H7 (cell line): ENCODE measurements around the gene RNF145. TPM values are rescaled to one million over a fixed set of nuclear protein-coding genes. Genes with fewer than 3 reads are reported as not detected.
"Not testable (repeated sequence)": the region's sequence is repeated elsewhere in the genome, so short reads cannot be mapped to it uniquely, and the experiment has no call there.

ENCODE experiments used
- DNase-seq: peaks from one replicate; pipeline ENCODE4 v3.0.0; 2012
- H3K27me3 ChIP-seq: 2 replicates; pipeline ENCODE4 v1.6.0; 2011; ENCODE audit warnings: mild to moderate bottlenecking, low read length; ENCODE audit not compliant: control insufficient read depth, insufficient read depth
- H3K36me3 ChIP-seq: replicated peaks from 2 replicates; pipeline ENCODE4 v1.5.1; 2011; ENCODE audit warnings: low read length; ENCODE audit not compliant: control insufficient read depth, insufficient read depth
- H3K4me3 ChIP-seq: 2 replicates; pipeline ENCODE4 v1.5.1; 2011; ENCODE audit warnings: low read depth, mild to moderate bottlenecking, control low read depth, low read length, moderate library complexity; ENCODE audit not compliant: insufficient read depth
- total RNA-seq: library from RNA; depleted of rRNA; stranded (reverse); fragments of >200 nt; shearing (Covaris generic); gene quantifications from 2 replicates; pipeline ENCODE4 v1.2.3, GENCODE V29; 2014

The RNF145 gene
- total RNA-seq, 1 experiment from 2014 or later = 22.4 TPM

- H3K4me3 ChIP-seq = no peak overlapping the region
- DNase-seq = no peak
- H3K36me3 ChIP-seq = no peaks in the 10 kb centered on the region
- H3K27me3 ChIP-seq = no peaks in the 10 kb centered on the region
Observed at GRCh38 chr5:159139802-159140201, 69.6 kb downstream of the RNF145 start.

GRCh38 chr5:159135896-159136531 is 73.3 kb downstream of the RNF145 start:
- Histone ChIP-seq H3K27me3 (no peaks in the 10 kb centered on the region), H3K36me3 (no peaks in the 10 kb centered on the region), H3K4me3 (no peak overlapping the region)
- DNase-seq = no peak

- no peak for DNase-seq
Observed at GRCh38 chr5:159133041-159133741, 76.2 kb downstream of the RNF145 start.

DNA sequence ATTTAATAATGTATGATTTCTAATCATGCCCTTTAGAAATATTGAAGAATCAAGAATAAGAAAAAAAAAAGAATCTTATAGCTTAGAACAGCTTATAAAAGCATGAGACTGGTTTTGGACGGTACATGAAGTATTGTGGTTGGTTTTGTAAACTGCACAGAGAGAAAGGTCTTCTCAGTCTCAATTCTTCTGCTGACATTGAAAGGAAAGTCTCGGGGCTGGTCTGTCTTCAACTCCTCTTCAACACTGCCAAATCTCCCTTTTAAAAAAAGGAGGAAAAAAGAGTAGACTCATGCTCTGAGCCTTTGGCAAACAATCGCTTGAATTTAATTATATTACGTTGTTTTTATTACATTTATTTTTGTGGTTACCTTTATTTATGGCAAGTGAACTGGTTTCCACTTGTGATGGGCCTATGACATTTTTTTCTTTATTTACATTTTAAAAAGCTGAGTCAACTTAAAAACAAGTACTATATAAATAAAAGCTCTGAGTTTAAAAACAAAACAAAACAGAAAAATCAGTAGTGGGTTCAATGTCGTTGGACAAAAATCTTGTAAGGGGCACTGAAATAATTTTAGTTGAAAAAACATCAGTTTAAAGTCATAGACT is 76.8 kb downstream of the RNF145 start:
- no peaks in the 10 kb centered on the region for H3K27me3 ChIP-seq
- no peak overlapping the region for H3K4me3 ChIP-seq
- no peaks in the 10 kb centered on the region for H3K36me3 ChIP-seq
- no peak for DNase-seq

More at GRCh38 chr5:159133041-159133741, 76.2 kb downstream of the RNF145 start:
- no peak overlapping the region for H3K4me3 ChIP-seq
- H3K27me3 ChIP-seq = no peaks in the 10 kb centered on the region
- no peaks in the 10 kb centered on the region for H3K36me3 ChIP-seq

DNA sequence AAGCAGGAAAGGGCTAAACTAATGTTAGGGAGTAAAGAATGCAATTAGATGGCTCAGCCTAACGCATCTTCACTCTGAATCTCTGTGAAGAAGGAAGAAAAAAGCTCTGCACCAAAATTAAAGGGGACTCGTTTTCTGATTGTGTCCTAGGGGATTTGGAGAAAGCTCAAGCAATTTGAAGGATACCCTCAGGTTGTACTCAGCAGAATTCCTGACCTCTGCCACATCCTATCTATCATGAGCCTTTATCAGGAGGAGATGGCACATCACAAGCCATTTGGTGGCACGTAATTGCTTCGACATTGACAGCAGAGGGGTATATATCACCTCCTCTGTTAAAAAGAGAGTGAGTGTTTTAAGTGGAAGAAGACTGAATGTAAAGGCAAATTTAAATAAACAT is 77.4 kb downstream of the RNF145 start:
- H3K36me3 ChIP-seq = no peaks in the 10 kb centered on the region
- DNase-seq = no peak
- H3K4me3 ChIP-seq = no peak overlapping the region
- no peaks in the 10 kb centered on the region for H3K27me3 ChIP-seq

- DNase-seq = no peak
- H3K27me3 ChIP-seq = no peaks in the 10 kb centered on the region
- no peaks in the 10 kb centered on the region for H3K36me3 ChIP-seq
Observed at GRCh38 chr5:159130871-159131270, 78.5 kb downstream of the RNF145 start.

GRCh38 chr5:159128070-159128541 is 81.2 kb downstream of the RNF145 start:
- no peaks in the 10 kb centered on the region for H3K36me3 ChIP-seq
- no peak overlapping the region for H3K4me3 ChIP-seq
- DNase-seq = no peak
- H3K27me3 ChIP-seq = no peaks in the 10 kb centered on the region

More at GRCh38 chr5:159130871-159131270, 78.5 kb downstream of the RNF145 start:
- no peak overlapping the region for H3K4me3 ChIP-seq

GRCh38 chr5:159123700-159124099 is 85.7 kb downstream of the RNF145 start:
- no peak for DNase-seq
- H3K36me3 ChIP-seq = no peaks in the 10 kb centered on the region
- H3K4me3 ChIP-seq = no peak overlapping the region
- H3K27me3 ChIP-seq = no peaks in the 10 kb centered on the region

GRCh38 chr5:159123189-159123588 is 86.2 kb downstream of the RNF145 start:
- no peaks in the 10 kb centered on the region for H3K36me3 ChIP-seq
- H3K27me3 ChIP-seq = no peaks in the 10 kb centered on the region
- no peak for DNase-seq
- no peak overlapping the region for H3K4me3 ChIP-seq

GRCh38 chr5:159121061-159121460 is 88.3 kb downstream of the RNF145 start:
- Histone ChIP-seq H3K4me3 (no peak overlapping the region), H3K36me3 (no peaks in the 10 kb centered on the region), H3K27me3 (no peaks in the 10 kb centered on the region)
- no peak for DNase-seq

DNA sequence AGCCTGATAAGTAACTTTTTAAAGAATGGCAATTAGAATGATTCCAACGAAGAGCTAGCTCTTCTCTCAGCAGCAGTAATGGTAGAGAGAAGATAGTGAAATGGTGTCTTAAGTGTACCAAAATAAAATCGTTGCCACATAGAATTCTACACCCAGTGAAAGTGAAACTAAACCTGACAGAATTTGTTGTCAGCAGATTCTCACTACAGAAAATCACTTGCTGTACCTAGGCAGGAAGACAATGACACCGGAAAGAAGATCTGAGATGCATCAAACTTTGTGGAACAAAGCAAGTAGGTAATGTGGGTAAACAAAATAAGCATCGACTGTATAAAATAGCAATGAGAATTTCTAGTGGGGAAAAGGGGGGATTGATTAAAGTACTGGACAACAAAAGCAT is 88.9 kb downstream of the RNF145 start:
- Histone ChIP-seq H3K4me3 (no peak overlapping the region), H3K36me3 (no peaks in the 10 kb centered on the region), H3K27me3 (no peaks in the 10 kb centered on the region)
- DNase-seq = no peak

- not testable (repeated sequence) for DNase-seq, H3K36me3 ChIP-seq, H3K4me3 ChIP-seq, H3K27me3 ChIP-seq
Observed at GRCh38 chr5:159119842-159120241, 89.5 kb downstream of the RNF145 start.

DNA sequence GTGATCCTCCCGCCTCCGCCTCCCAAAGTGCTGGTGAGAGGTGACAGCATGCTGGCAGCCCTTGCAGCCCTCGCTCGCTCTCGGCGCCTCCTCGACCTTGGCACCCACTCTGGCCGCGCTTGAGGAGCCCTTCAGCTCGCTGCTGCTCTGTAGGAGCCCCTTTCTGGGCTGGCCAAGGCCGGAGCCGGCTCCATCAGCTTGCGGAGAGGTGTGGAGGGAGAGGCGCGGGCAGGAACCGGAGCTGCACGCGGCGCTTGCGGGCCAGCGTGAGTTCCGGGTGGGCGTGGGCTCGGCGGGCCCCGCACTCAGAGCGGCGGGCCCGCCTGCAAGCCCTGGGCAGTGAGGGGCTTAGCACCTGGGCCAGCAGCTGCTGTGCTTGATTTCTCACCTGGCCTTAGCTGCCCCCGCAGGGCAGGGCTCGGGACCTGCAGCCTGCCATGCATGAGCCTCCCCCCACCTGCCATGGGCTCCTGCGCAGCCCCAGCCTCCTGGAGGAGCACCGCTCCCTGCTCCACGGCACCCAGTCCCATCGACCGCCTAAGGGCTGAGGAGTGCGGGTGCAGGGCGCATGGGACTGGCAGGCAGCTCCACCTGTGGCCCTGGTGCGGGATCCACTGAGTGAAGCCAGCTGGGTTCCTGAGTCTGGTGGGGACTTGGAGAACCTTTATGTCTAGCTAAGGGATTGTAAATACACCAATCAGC is 90.2 kb downstream of the RNF145 start:
- H3K4me3 ChIP-seq, H3K27me3 ChIP-seq, H3K36me3 ChIP-seq, DNase-seq: not testable (repeated sequence)

- no peak for DNase-seq
- no peak overlapping the region for H3K4me3 ChIP-seq
- no peaks in the 10 kb centered on the region for H3K36me3 ChIP-seq
- H3K27me3 ChIP-seq = no peaks in the 10 kb centered on the region; the same call in 1 of the 2 replicates
Observed at GRCh38 chr5:159113405-159113804, 95.9 kb downstream of the RNF145 start.
